GM21528 (cell line): ENCODE results near the gene NOTCH1.

Experiments
- ATAC-seq: cut with Tn5 transposase; IDR thresholded peaks from one replicate; pipeline ENCODE4 v1.9.1; 2021; ENCODE audit warnings: mild to moderate bottlenecking, moderate library complexity; ENCODE audit not compliant: unreplicated experiment, low FRiP score

The NOTCH1 gene

DNA sequence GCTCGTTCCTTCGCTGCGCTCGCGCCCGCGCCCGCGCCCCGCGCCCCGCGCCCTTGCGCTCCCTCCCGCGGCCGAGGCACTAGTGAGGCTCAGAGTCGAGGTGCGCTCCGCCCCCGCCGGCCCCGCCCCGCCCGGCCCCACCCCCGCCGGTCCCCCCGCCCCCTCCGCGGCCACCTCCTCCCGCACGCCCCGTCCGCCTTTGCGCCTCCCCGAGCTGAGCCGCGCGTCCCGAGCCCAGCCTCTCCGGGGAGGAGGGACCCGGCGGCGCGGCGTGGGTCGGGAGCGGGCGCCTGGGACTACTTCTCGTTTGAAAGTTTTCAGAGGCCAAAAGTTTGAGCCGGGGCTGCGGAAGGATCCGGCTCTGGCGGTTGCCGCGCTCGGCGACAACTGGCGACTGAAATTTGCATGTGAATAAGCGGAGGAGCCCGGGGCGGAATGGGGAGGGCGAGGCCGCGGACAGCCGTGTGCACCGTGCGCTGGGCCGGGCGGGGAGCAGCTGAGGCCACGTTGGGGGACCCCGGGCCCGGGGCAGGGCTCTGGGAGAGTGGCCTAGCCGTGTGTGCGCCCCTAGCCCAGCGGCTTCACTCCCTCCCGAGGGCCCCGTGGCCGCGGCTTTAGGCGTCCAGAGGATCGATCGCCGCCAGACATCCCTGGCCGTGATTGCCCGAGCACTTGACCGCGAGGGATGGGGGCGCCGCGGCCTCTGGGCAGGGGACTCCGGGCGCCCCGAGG lies at the start of gene NOTCH1:
Gene NOTCH1 (minus strand): TSS at position 84 of the 732 bp plus-strand sequence. CDS start 262 bp downstream, outside the sequence.
- ATAC-seq = peak; percentile 56

DNA sequence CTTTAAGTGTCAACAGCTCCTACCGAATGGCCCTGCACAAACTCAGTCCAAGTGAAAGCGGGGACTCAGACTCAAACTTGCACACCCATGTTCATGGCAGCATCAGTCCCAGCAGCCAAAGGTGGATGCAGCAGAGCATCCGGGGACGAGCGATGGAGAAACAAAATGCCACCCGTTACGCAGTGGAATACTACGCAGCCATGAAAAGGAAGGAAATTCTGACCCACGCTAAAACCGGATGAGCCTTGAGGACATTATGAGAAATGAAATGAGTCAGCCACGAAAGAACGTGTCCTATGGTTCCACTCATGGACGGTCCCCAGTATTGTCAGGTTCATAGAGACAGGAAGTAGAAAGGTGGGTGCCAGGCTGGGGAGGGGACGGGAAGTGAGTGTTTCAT lies 48.6 kb upstream of the NOTCH1 start:
- no peak for ATAC-seq

DNA sequence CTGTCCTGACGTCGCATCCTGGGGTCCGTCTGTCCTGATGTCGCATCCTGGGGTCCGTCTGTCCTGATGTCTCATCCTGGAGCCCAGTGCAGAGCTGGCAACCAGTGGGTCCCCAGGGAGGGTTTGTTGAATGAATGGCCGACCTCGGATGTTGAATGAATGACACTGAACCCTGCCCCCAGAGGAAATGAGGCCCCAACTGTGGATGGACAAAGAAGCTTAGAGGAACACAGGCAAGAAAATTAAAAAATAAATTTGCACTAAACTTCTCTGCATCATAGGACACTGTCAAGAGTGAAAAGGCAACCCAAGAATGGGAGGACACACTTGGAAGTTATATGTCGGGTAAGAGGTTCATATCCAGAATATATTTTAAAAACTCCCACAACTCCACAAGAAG lies 47.7 kb upstream of the NOTCH1 start:
- ATAC-seq = no peak

DNA sequence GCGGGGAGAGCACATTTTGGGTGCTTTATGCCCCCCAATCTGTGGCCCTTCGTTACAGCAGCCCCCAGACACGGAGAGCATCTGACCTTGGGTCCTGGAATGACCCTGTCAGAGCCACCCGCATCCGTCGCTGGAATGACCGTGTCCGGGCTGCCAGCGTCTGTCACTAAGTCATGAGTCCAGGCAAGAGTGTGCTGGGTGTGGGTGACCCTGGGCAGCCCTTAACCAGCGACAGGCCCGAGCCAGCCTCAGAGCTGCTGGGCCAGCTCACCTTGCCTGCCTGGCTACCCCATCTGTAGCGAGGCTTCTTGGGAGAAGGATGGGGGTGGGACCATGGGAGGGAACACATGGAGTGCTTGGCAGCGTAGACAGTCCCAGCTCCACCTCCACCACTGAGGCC lies 46.8 kb upstream of the NOTCH1 start:
- ATAC-seq = no peak

DNA sequence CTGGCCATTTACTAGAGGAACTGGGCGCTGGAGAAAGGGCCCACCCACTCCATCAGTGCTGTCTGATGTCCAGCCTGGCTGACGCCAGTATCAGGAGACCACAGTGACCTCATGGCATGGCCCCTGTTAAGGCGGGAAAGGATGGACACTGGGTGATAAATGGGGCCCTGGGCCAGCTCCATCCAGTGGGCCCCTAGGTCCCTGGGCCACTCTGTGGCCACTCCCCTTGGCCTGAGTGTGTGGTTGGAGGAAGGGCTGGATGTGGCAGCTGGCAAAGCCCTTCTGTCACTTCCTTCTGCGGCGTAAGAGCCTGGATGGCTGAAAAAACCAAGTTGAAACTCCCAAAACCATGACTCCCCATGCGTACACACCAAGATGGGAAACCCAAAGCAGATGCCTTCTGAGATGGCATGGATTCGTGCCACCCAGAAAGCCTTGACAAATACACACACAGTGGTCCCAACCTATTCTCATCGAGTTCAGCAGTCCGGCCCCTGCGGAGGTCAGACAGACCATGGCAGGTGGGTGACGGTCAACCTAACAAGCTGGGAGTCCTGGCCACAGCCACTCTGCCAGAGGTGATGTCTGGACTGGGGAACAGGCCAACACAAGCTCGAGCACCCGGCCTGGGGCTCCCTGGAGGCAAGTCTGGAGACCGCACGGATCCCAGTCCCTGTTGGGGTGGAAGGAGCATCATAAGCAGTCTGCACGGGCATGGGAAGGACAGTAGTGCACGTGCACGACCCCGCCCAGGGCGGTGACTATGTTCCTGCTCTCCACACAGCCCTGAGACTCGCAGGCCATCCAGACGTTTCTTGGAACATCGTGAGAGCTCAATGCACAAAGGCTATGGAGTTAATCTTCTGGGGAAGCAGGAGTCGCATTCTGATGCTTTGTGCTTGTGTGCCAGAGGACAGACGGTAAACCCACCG lies 45.2 kb upstream of the NOTCH1 start:
- no peak for ATAC-seq

DNA sequence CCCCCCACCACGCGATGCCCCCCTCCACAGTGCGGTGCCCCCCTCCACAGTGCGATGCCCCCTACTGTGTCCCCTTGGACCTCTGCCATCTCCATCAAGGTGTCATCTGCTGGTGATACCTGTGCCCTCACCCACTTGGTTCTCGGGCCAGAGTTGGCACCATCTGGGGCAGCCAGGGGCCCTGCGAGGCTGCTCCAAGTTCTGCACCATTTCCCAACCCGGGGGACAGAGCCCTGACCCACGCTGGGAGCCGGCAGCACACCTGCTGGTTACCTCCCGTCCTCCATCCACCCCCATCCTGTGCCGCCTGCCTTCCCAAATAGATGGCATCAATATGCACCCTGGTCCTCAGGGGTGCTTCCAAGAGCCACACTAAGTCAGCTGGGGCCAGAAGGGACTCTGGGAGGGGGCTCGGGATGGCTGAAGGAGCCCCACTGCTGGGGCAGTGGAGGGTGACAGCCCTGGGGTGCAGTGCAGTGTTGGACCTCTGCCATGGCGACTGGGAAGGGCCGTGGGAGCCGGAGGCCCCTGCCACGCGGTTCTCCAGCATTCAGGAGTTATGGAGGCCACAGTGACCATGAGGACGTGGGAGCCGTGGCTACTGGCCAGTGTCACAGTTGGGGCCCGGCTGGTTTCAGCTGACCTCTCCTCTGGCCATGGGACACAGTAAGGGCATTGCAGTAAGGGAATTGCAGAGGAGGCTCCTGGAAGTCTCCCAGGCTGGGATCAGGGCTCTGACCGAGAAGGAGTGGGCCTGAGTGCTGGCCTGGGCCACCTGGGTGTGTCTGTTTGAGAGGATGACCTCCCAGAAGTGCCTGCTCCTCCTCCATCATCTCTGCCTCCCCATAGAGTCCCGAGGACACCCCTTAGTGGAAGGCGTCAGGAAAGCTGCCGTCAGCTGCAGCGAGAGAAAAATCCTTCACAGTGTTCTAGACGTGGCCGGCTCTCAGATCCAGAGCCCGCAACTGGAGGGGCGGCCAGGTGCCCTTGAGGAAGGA lies 44.2 kb upstream of the NOTCH1 start:
- no peak for ATAC-seq

DNA sequence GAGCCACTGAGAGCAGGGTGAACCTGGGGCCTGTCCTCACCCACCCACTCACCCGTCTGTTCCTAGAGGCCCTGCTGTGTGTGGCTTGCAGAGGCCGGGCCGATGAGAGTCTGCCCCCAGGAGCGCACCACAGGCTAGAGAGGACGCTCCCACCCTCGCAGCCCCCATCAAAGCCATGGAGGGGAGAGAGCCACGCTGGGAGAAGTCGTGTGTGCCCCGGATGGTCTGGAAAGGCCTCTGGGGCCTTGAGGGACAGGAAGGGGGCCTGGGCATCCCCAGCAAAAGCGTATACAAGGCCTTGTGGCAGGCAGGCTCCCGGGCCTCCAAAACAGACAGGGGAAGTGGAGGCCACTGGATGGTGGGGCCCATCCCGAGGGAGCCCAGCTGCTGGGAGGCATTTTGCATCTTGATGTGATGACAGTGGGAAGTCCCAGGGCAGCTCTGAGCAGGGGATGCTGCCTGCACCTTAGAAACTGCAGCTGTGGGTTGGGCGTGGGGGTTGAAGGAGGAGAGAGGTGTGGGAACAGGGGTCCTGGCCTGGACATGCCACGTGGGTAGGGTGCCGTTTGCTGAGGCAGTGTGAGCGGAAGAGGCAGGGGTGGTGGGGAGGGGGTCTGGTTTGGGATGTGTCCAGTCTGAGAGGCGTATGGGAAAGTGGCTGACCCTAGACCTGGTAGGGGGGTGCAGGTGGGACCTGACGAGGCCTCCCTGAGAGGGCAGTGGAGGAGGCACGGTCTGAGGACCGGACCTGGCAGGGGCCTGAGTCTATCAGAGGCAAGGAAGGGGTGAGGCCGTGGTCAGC lies 43.0 kb upstream of the NOTCH1 start:
- ATAC-seq = no peak

DNA sequence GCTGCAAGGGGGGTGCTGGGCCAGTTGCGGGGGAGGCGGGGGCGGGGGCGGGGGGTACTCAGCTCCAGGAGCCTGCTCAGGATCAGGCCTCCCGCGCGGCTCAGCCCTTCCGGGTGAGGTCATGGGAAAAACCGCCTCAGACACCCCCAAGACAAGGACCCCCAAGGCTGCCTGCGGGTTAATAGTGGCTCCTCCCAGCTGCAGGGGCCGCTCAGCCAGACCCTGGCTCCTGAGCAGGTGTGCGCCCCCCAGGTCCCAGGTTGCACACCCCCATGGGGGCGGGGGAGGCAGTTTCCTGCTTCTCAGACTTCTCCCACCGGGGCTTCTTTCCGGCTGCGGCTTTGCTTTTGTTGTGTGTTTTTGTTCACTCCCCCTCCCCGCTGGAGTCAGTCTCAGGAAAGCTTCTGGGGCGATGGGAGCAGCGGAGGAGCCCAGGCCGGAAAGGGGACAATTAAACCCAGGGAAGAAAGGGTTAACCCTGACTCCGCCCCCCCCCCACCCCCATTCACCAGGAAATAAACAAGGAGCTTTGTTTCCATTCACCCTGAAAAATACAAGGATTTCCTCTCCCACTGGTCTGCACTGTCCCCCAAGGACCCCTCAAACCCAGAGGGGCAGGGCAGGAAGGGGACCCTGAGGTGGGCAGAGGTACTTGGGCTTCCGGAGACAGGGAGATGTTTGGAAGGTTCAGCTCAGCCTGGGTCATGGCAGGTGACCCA lies 42.3 kb upstream of the NOTCH1 start:
- ATAC-seq = no peak

DNA sequence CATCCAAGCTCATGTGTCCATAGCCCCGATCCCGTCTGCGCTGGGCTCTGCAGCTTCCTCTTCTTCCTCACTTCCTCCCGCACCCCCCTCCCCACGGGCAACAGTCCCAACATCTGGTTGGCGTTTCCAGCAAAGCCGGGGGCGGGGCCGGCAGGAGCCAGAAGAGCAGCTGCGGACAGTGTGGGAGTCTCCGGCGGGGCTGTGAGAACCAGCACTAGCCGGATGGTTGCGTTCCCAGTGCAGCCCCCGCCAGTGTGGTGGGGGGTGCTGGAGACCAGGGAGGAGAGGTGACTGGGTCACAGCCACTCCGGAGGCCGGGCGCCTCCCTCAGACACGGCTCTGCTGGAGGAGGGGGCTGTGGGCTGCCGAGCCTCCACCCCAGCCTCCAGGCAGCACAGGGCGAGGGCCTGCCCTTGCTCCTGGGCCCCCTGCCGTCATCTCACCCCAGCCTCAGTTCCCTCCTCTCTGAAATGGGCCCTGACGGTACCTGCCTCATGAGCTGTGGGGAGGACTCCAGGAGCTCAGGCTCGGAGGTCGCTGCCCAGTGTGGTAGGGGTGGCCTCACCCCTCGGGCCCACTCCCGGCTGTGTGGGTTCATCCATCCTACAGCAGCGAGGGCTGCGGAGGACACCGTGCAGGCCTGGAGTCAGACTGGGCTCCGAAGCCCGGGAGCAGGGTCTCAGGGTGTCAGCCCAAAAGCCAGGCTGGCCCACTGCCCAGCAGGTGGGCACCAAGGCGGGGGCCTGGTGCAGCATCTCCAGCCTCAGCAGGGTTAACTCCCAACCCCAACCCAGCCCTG lies 41.5 kb upstream of the NOTCH1 start:
- ATAC-seq = no peak

DNA sequence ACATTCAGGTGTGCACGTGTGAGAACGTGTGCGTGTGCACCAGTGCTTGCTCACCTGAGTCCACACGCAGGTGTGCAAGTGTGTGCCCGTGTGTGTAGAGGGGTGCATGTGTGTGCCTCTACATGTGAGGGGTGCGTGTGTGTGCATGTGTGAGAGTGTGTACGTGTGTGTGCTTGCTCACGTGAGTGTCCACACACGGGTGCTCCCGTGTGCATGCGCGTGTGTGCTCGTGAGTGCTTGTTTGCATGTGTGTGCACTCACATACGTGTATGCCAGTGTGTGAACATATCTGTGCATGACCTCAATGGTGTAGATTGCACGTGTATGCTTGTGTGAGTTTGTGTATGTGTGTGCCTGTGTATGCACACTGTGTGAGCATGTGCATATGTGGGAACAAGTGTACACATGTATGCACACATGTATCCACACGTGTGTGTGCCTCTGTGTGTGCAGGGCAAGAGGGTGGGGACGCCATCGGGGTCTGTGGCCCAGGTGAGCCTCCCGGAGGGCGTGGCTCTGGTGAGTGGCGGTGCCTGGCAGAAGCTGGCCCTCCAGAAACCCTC lies 40.6 kb upstream of the NOTCH1 start:
- no peak for ATAC-seq

DNA sequence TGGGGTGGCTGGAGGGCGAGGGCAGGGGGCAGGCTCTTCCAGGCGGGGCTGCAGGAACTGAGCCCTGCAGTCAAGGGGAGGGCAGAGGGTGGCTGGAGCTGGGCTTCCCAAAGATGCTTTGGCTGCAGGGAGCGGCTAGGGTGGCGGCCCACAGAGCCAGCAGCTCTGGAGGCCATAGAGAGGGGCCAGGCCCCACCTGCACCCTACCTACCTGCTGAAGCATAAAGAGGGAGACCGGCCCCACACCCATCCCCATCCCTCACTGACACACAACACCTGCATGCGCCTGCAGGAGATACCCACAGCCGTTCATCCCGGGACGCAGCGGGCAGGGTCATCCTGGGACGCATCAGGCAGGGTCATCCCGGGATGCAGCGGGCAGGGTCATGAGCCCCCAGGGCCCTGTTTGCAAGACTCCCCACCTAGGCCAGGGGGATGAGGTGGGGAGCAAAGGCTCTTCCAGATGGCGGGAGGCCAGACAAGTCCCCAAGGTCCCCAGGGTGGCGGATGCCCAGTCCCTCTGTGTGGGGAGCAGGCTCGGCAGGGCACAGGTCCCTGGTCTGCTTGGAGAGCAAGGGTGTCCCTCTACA lies 39.8 kb upstream of the NOTCH1 start:
- no peak for ATAC-seq

DNA sequence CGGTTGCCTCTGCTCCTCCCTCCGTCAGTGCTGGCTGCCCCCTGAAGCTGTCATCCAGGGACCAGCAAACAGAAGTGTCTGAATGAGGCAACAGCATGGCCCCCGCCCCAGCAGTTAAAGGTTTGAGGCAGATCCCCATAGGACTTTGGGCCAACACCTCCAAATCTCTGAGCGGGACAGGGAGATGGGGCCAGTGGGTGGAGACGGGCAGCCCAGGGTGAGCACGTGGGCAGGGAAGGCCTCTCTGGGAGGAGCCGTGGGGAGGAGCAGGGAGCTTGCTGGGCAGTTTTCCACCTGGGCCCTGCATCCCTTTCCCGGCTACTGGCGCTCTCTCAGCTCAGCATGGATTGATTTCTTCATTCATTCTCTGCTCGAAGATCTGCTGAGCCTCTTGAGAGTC lies 39.1 kb upstream of the NOTCH1 start:
- no peak for ATAC-seq

DNA sequence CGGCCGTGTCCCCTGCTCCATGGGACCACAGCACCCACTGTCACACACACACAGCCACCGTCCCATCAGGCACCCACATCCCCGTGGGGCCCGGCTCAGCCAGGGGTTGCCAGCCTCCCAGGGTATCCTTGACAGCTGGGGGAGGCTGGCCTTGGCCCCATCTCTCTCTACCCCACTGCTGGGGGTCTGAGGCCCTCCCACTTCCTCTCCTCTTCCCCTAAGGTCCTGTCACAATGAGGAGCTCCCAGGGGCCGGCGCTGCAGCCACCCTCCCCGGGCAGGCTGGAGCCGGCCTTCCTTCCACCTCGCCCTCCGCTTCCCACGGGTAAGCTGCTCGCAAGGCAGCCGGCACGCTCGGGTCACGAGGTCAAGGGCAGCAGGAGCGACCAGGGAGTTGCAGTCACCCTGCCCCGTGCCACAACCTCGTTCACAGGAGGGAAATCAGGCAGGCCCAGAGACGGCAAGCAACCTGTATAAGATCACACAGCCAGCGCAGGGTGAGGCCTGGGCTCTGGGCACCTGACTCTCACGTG lies 38.6 kb upstream of the NOTCH1 start:
- no peak for ATAC-seq

DNA sequence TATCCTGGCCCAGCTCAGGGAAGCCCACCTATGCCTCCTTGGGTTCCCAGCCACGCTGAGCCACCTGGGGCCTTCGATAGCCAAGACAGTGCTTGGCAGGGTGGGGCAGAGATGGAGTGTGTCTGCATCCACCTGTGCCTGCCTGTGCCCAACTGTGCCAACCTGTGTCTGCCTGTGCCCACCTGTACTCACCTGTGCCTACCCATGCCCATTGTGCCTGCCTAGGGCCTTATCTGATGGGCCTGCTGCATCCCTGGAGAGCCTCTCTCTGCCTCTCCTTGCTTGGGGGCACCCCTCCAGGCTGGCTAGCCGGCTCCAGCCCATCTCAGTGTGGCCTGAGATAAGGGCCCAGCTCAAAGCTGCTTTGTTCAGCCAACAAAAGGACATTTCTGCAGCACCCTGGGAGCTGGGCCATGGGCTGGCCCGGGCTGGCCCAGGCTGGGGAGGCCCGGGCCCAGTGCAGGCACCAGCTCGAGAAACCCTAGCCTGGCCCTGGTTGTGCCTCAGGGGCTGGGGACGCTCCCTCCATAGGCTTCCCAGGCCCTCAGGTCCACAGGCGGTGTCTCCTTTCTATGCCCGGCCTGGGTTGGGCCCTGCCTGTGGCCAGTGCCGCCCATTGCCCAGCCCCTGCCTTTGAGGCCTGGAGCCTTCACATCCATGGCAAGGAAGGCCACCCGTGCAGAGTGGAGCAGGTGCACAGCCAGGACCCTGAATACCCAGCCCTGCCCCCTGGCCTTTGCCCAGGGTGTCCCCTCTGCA lies 37.3 kb upstream of the NOTCH1 start:
- ATAC-seq = no peak

DNA sequence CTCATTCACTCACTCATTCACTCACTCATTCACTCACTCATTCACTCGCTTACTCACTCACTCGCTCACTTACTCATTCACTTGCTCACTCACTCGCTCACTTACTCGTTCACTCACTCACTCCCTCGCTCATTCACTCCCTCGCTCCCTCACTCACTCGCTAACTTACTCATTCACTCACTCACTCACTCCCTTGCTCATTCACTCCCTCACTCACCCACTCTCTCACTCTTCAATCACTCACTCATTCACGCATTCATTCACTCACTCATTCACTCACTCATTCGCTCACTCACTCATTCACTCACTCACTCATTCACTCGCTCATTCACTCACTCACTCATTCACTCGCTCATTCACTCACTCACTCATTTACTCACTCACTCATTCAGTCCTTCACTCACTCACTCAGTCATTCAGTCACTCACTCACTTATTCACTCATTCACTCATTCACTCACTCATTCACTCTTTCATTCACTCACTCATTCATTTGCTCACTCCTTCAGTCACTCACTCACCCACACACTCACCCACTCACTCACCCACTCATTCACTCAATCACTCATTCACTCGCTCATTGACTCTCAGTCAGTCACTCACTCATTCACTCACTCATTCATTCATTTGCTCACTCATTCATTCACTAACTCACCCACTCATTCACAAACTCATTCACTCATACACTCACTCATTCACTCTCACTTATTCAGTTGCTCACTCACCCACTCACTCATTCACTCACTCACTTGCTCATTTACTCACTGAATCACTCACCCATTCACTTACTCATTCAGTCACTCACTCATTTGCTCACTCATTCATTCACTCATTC lies 36.0 kb upstream of the NOTCH1 start:
- no peak for ATAC-seq
